ACHN (cell line): ENCODE results near the gene SLC8B1.

Source experiments
- DNase-seq: peaks from one replicate; pipeline ENCODE4 v3.0.0-alpha.2; 2015
- in situ Hi-C: cut with HindIII; loops from 2 replicates; pipeline ENCODE4 v1.10.0; 2017; ENCODE audit warnings: low sequenced_read_pairs, low pct_ligation_motif_present, low pct_unique_long_range_greater_than_20kb

Gene SLC8B1

GRCh38 chr12:113334786-113335539, at the start of gene SLC8B1:
Gene SLC8B1, minus strand, starts transcription at chr12:113335109. Its CDS starts 2,231 bp downstream, at chr12:113332878.
- in situ Hi-C loops: no loop called here
- peak; percentile 88 for DNase-seq

GRCh38 chr12:113382206-113382605, 47.3 kb upstream of the SLC8B1 start:
- DNase-seq: no peak
- in situ Hi-C loops: no loop called here

GRCh38 chr12:113381220-113381619, 46.3 kb upstream of the SLC8B1 start:
- in situ Hi-C loops: no loop called here
- no peak for DNase-seq

- DNase-seq: no peak
- in situ Hi-C loops: no loop called here
Observed at GRCh38 chr12:113378291-113378690, 43.4 kb upstream of the SLC8B1 start.

GRCh38 chr12:113374823-113375428, 40.0 kb upstream of the SLC8B1 start:
- in situ Hi-C loops: no loop called here
- DNase-seq: no peak

GRCh38 chr12:113373969-113374368, 39.1 kb upstream of the SLC8B1 start:
- no peak for DNase-seq
- in situ Hi-C loops: no loop called here

- DNase-seq: no peak
- in situ Hi-C loops: no loop called here
Observed at GRCh38 chr12:113373440-113373839, 38.5 kb upstream of the SLC8B1 start.

GRCh38 chr12:113372371-113372770, 37.5 kb upstream of the SLC8B1 start:
- no peak for DNase-seq
- in situ Hi-C loops: no loop called here

- in situ Hi-C loops: no loop called here
- no peak for DNase-seq
Observed at GRCh38 chr12:113371808-113372207, 36.9 kb upstream of the SLC8B1 start.

- in situ Hi-C loops: no loop called here
- no peak for DNase-seq
Observed at GRCh38 chr12:113370923-113371682, 36.2 kb upstream of the SLC8B1 start.

- no peak for DNase-seq
- in situ Hi-C loops: no loop called here
Observed at GRCh38 chr12:113369391-113369985, 34.6 kb upstream of the SLC8B1 start.

GRCh38 chr12:113368331-113368730, 33.4 kb upstream of the SLC8B1 start:
- DNase-seq: no peak
- in situ Hi-C loops: no loop called here

- DNase-seq: no peak
- in situ Hi-C loops: no loop called here
Observed at GRCh38 chr12:113366827-113367226, 31.9 kb upstream of the SLC8B1 start.

- no peak for DNase-seq
- in situ Hi-C loops: no loop called here
Observed at GRCh38 chr12:113365639-113366395, 30.9 kb upstream of the SLC8B1 start.

GRCh38 chr12:113364698-113365097, 29.8 kb upstream of the SLC8B1 start:
- in situ Hi-C loops: no loop called here
- DNase-seq: no peak

- in situ Hi-C loops: no loop called here
Observed at GRCh38 chr12:113361574-113362370, 26.9 kb upstream of the SLC8B1 start.

GRCh38 chr12:113359939-113360748, 25.2 kb upstream of the SLC8B1 start:
- DNase-seq: peak; percentile 21
- in situ Hi-C loops: no loop called here

More at GRCh38 chr12:113361574-113362370, 26.9 kb upstream of the SLC8B1 start:
- DNase-seq: no peak
